IPS DF 6.9 (cell line): ENCODE data around the gene IGFL1.
"Not testable (repeated sequence)": the region's sequence is repeated elsewhere in the genome, so short reads cannot be mapped to it uniquely, and the experiment has no call there.

Experiments
- DNase-seq: peaks from one replicate; pipeline ENCODE4 v3.0.0-alpha.2; 2013; ENCODE audit warnings: low read depth, low spot score
- H3K27ac ChIP-seq: one replicate; pipeline ENCODE4 v1.5.1; 2013; ENCODE audit warnings: low read length, control low read depth
- H3K27me3 ChIP-seq: 2 replicates; pipeline ENCODE4 v1.6.1; 2013; ENCODE audit warnings: mild to moderate bottlenecking, low read length; ENCODE audit not compliant: control insufficient read depth, insufficient read depth
- H3K36me3 ChIP-seq: 2 replicates; pipeline ENCODE4 v1.6.1; 2013; ENCODE audit warnings: low read length; ENCODE audit not compliant: control insufficient read depth, insufficient read depth
- H3K4me1 ChIP-seq: 2 replicates; pipeline ENCODE4 v1.6.1; 2013; ENCODE audit warnings: low read length; ENCODE audit not compliant: control insufficient read depth, insufficient read depth
- H3K4me3 ChIP-seq: 2 replicates; pipeline ENCODE4 v1.5.1; 2013; ENCODE audit warnings: mild to moderate bottlenecking, low read length
- H3K9me3 ChIP-seq: 2 replicates; pipeline ENCODE4 v1.6.1; 2013; ENCODE audit warnings: low read length, inconsistent platforms; ENCODE audit not compliant: control insufficient read depth, insufficient read depth
- WGBS: extraction: QIAGEN DNeasy Blood & Tissue Kit; methylation state at CpG from one replicate; pipeline ENCODE4 v1.1.7; 2013; ENCODE audit warnings: mixed read lengths, missing lambda C conversion rate; ENCODE audit not compliant: insufficient read length, insufficient coverage; 5-methylcytosine and 5-hydroxymethylcytosine counted together

The IGFL1 gene

DNA sequence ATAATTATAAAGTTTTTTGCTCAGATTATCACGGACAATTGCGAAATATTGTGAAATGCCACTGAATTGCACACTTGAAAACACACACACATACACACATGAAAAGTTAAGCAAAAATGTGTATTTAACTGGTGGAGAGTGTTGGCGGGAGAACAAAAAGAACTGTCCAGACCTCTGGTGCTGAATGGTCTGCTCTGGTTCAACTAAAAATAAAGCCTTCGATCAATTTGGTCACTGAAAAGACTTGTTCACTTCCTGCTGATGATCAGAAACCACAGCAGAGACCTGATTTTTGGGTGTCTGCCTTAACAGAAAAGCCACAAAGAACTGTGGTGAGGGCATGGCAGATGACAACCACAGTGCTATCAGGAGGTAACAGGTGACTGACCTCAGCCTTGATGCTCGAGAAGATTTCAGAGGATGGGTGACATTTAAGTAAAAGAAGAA, 4.0 kb upstream of the IGFL1 start:
- WGBS, result no CpG with 5 or more reads among the region's 5 CpGs
- Histone ChIP-seq H3K27me3 (no peaks in the 10 kb centered on the region), H3K4me1 (0 out of 2 replicates have a peak, but pooled peaks cover 3% of the 10 kb centered on the region), H3K27ac (no peak overlapping the region), H3K4me3 (no peak overlapping the region), H3K36me3 (no peaks in the 10 kb centered on the region), H3K9me3 (no peaks in the 10 kb centered on the region)
- DNase-seq, result no peak

GRCh38 chr19:46226438-46226973, 3.0 kb upstream of the IGFL1 start:
- H3K9me3 ChIP-seq, result no peaks in the 10 kb centered on the region
- DNase-seq, result no peak
- no CpG with 5 or more reads among the region's 9 CpGs for WGBS
- no peak overlapping the region for H3K4me3 ChIP-seq
- 0 out of 2 replicates have a peak, but pooled peaks cover 3% of the 10 kb centered on the region for H3K4me1 ChIP-seq
- H3K36me3 ChIP-seq, result no peaks in the 10 kb centered on the region
- H3K27me3 ChIP-seq, result no peaks in the 10 kb centered on the region
- H3K27ac ChIP-seq, result no peak overlapping the region

DNA sequence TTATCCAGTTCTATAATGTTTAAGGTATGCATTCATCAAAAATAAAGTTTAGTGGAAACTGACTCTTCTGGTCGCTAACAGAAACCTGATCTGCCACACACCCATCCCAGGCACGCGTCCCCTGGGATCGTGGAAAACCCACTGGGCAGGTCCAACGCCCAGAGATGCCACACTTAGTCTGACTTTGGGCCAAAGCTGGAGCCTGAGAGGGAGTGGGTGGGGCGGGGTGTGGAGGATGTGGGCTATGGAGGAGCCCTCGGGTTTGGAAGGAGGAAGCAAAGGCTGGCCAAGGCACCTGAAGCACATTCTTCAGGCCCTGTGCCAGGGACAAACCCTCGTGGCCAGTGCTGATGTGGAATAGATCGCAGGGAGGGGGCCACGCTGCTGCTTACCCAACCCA, 2.5 kb downstream of the IGFL1 start:
- no peak overlapping the region for H3K27ac ChIP-seq
- H3K9me3 ChIP-seq, result no peaks in the 10 kb centered on the region
- WGBS, result no CpG with 5 or more reads among the region's 10 CpGs
- no peak overlapping the region for H3K4me3 ChIP-seq
- H3K27me3 ChIP-seq, result no peaks in the 10 kb centered on the region
- no peaks in the 10 kb centered on the region; the same call in 1 of the 2 replicates for H3K36me3 ChIP-seq
- DNase-seq, result no peak
- H3K4me1 ChIP-seq, result no peaks in the 10 kb centered on the region

GRCh38 chr19:46232468-46232867, 2.9 kb downstream of the IGFL1 start:
- Histone ChIP-seq H3K4me1 (no peaks in the 10 kb centered on the region), H3K4me3 (no peak overlapping the region), H3K9me3 (no peaks in the 10 kb centered on the region), H3K27ac (no peak overlapping the region), H3K36me3 (no peaks in the 10 kb centered on the region; the same call in 1 of the 2 replicates), H3K27me3 (no peaks in the 10 kb centered on the region)
- no CpG with 5 or more reads among the region's 11 CpGs for WGBS
- no peak for DNase-seq

DNA sequence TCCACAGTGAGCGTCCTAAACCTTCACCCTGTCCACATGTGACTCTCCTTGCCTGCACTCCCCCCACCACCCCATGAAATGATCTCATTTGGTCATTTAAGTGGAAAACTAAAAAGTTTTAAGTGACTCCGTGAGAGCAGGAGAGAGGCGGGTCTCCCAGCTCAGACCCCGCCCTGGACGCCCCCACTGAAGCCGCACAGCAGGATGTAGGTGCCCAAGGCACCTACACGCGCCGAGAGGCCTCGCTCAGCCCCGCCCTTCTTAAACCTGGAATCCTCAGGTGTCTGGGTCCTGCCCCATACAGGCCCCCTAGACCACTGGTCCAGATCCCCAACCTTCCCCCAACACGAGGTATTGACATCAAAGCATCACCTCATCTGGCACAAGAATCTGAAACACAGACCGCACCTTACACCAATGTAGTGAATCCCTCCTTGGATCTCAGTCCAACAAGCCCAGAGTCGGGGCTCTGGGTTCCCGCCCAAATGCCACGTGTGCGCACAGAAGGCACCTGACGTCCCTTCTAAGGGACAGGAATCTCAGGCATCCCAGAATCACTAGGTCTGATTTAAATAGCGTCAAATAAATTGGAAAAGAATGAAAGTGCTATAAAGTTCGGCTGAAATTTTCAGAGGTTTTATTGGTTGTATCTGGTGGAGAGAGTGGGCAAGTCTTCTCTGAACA, 3.5 kb downstream of the IGFL1 start:
- Histone ChIP-seq H3K27me3 (no peaks in the 10 kb centered on the region), H3K9me3 (no peaks in the 10 kb centered on the region), H3K36me3 (no peaks in the 10 kb centered on the region; the same call in 1 of the 2 replicates), H3K27ac (no peak overlapping the region), H3K4me1 (no peaks in the 10 kb centered on the region), H3K4me3 (no peak overlapping the region)
- WGBS, result no CpG with 5 or more reads among the region's 20 CpGs
- no peak for DNase-seq

DNA sequence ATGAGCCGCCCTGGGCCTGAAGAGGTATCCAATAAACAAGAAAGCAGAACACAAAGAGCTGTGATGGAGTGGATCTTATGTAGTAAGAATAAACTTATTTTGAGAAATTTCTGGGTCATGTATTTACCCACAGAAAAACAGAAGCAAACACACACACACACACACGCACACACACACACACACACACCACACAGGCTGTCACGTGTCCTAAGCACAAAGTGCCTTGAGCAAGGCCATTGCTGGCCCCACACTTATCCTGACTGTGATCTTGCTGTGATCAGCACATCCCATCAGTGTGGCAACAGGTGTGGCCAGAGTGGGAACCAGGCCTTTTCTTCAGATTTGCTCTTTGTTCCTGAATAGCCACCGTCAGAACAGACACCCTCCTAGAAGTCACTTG, 4.3 kb downstream of the IGFL1 start:
- not testable (repeated sequence) for H3K27ac ChIP-seq, DNase-seq, H3K27me3 ChIP-seq, H3K4me1 ChIP-seq, H3K4me3 ChIP-seq, H3K36me3 ChIP-seq, H3K9me3 ChIP-seq
- WGBS, result no CpG with 5 or more reads among the region's 4 CpGs

DNA sequence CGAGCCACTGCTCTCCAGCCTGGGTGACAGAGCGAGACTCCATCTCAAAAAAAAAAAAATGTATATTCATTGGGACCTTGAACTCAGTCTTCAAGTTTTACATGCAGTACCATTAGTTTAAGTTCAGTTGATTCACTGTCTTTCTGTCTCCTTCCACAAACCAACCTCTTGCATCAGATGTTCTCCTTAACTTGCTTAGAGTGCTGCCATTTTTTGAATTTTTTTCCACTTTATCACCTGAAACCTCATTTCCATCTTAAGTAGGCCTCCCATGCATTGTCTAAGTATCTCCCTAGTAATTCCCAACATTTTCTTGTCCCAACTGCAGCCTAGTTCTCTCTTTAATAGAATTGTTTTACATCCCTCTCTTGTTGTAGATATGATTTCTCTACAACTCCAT, 8.6 kb downstream of the IGFL1 start:
- H3K4me1 ChIP-seq, H3K27me3 ChIP-seq, DNase-seq, H3K36me3 ChIP-seq, H3K4me3 ChIP-seq, H3K9me3 ChIP-seq, H3K27ac ChIP-seq: not testable (repeated sequence)
- no CpG with 5 or more reads among the region's 2 CpGs for WGBS

GRCh38 chr19:46239193-46240024, 9.9 kb downstream of the IGFL1 start:
- Histone ChIP-seq H3K4me3 (no peak overlapping the region), H3K27me3 (no peaks in the 10 kb centered on the region), H3K36me3 (no peaks in the 10 kb centered on the region), H3K27ac (no peak overlapping the region), H3K4me1 (no peaks in the 10 kb centered on the region), H3K9me3 (no peaks in the 10 kb centered on the region)
- DNase-seq, result no peak
- WGBS, result no CpG with 5 or more reads among the region's 6 CpGs

DNA sequence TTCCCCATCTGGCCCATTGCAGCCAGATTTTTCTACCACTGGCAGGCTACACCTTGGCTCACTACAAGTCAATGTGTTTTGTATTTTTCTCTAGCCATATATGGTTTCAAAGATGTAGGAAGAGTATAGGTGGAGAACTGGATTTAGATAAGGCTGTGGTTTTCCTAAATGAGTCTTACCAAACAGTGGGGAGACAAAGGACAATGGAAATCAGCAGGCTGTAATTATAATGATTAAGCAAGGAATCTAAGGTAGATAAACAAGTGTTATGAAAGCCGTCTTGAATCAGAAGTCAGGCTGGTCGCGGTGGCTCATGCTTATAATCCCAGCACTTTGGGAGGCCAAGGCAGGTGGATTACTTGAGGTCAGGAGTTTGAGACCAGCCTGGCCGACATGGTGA, 11.2 kb downstream of the IGFL1 start:
- Histone ChIP-seq H3K27ac (no peak overlapping the region), H3K27me3 (no peaks in the 10 kb centered on the region)
- no CpG with 5 or more reads among the region's 4 CpGs for WGBS

GRCh38 chr19:46241626-46242025, 12.1 kb downstream of the IGFL1 start:
- no peak overlapping the region for H3K27ac ChIP-seq
- no peak for DNase-seq
- WGBS, result 100% methylated on average over 1 of the region's 2 CpGs
- no peak overlapping the region for H3K4me3 ChIP-seq
- H3K27me3 ChIP-seq, result no peaks in the 10 kb centered on the region
- no peaks in the 10 kb centered on the region for H3K4me1 ChIP-seq
- no peaks in the 10 kb centered on the region for H3K9me3 ChIP-seq
- no peaks in the 10 kb centered on the region for H3K36me3 ChIP-seq

More for the DNA sequence above, 11.2 kb downstream of the IGFL1 start:
- no peak for DNase-seq
- H3K36me3 ChIP-seq, result no peaks in the 10 kb centered on the region
- no peaks in the 10 kb centered on the region for H3K9me3 ChIP-seq
- no peaks in the 10 kb centered on the region for H3K4me1 ChIP-seq
- H3K4me3 ChIP-seq, result no peak overlapping the region
